Measurements from ENCODE around the gene GM2A. TPM values are rescaled to one million over a fixed set of nuclear protein-coding genes. Genes with fewer than 3 reads are reported as not detected.

GM2A gene
- polyA plus RNA-seq (ENCODE audit: insufficient read length in 3 of 3): 10 to 100 TPM; 27.2 to 29.3 (median 27.4) TPM
- long read RNA-seq, donor 1, transcript GM2A-201 (4 exons, 3,896 nt): major isoform, 5 of 5 reads
- long read RNA-seq, donor 1, partial matches to known transcripts: 0 of 5 reads
- long read RNA-seq, donor 1, other reads (novel, unspliced or antisense): 0 of 5 reads
- long read RNA-seq, donor 2, transcript GM2A-201 (4 exons, 3,896 nt): major isoform, 13 of 13 reads
- long read RNA-seq, donor 2, partial matches to known transcripts: 0 of 13 reads
- long read RNA-seq, donor 2, other reads (novel, unspliced or antisense): 0 of 13 reads
- long read RNA-seq, donor 3, transcript GM2A-201 (4 exons, 3,896 nt): major isoform, 7 of 16 reads
- long read RNA-seq, donor 3, partial matches to known transcripts: 9 of 16 reads
- long read RNA-seq, donor 3, other reads (novel, unspliced or antisense): 0 of 16 reads
- long read RNA-seq, donor 4, partial matches to known transcripts: 0 of 3 reads
- long read RNA-seq, donor 4, other reads (novel, unspliced or antisense): 0 of 3 reads
- long read RNA-seq, donor 5, transcript GM2A-201 (4 exons, 3,896 nt): major isoform, 6 of 7 reads
- long read RNA-seq, donor 5, partial matches to known transcripts: 0 of 7 reads
- long read RNA-seq, donor 5, other reads (novel, unspliced or antisense): 0 of 7 reads
- long read RNA-seq, donor 6, partial matches to known transcripts: 33 of 37 reads
- long read RNA-seq, donor 6, other reads (novel, unspliced or antisense): 0 of 37 reads
- long read RNA-seq, donor 7, transcript GM2A-201 (4 exons, 3,896 nt): major isoform, 13 of 25 reads
- long read RNA-seq, donor 7, partial matches to known transcripts: 10 of 25 reads
- long read RNA-seq, donor 7, other reads (novel, unspliced or antisense): 0 of 25 reads
- long read RNA-seq, donor 8, transcript GM2A-201 (4 exons, 3,896 nt): major isoform, 9 of 9 reads
- long read RNA-seq, donor 8, partial matches to known transcripts: 0 of 9 reads
- long read RNA-seq, donor 8, other reads (novel, unspliced or antisense): 0 of 9 reads
- long read RNA-seq, donor 9, transcript GM2A-201 (4 exons, 3,896 nt): major isoform, 13 of 19 reads
- long read RNA-seq, donor 9, partial matches to known transcripts: 6 of 19 reads
- long read RNA-seq, donor 9, other reads (novel, unspliced or antisense): 0 of 19 reads
- long read RNA-seq, donor 10, transcript GM2A-201 (4 exons, 3,896 nt): major isoform, 12 of 54 reads
- long read RNA-seq, donor 10, partial matches to known transcripts: 42 of 54 reads
- long read RNA-seq, donor 10, other reads (novel, unspliced or antisense): 0 of 54 reads
- long read RNA-seq, donor 11, transcript GM2A-201 (4 exons, 3,896 nt): major isoform, 9 of 9 reads
- long read RNA-seq, donor 11, partial matches to known transcripts: 0 of 9 reads
- long read RNA-seq, donor 11, other reads (novel, unspliced or antisense): 0 of 9 reads
- long read RNA-seq, donor 12, transcript GM2A-201 (4 exons, 3,896 nt): major isoform, 12 of 12 reads
- long read RNA-seq, donor 12, partial matches to known transcripts: 0 of 12 reads
- long read RNA-seq, donor 12, other reads (novel, unspliced or antisense): 0 of 12 reads
- long read RNA-seq, donor 13, partial matches to known transcripts: 5 of 9 reads
- long read RNA-seq, donor 13, other reads (novel, unspliced or antisense): 0 of 9 reads
- long read RNA-seq, donor 14, transcript GM2A-201 (4 exons, 3,896 nt): major isoform, 15 of 20 reads
- long read RNA-seq, donor 14, partial matches to known transcripts: 5 of 20 reads
- long read RNA-seq, donor 14, other reads (novel, unspliced or antisense): 0 of 20 reads
- long read RNA-seq, donor 15, transcript GM2A-201 (4 exons, 3,896 nt): major isoform, 7 of 7 reads
- long read RNA-seq, donor 15, partial matches to known transcripts: 0 of 7 reads
- long read RNA-seq, donor 15, other reads (novel, unspliced or antisense): 0 of 7 reads
- long read RNA-seq, donor 16, transcript GM2A-201 (4 exons, 3,896 nt): major isoform, 7 of 27 reads
- long read RNA-seq, donor 16, partial matches to known transcripts: 20 of 27 reads
- long read RNA-seq, donor 16, other reads (novel, unspliced or antisense): 0 of 27 reads

DNA sequence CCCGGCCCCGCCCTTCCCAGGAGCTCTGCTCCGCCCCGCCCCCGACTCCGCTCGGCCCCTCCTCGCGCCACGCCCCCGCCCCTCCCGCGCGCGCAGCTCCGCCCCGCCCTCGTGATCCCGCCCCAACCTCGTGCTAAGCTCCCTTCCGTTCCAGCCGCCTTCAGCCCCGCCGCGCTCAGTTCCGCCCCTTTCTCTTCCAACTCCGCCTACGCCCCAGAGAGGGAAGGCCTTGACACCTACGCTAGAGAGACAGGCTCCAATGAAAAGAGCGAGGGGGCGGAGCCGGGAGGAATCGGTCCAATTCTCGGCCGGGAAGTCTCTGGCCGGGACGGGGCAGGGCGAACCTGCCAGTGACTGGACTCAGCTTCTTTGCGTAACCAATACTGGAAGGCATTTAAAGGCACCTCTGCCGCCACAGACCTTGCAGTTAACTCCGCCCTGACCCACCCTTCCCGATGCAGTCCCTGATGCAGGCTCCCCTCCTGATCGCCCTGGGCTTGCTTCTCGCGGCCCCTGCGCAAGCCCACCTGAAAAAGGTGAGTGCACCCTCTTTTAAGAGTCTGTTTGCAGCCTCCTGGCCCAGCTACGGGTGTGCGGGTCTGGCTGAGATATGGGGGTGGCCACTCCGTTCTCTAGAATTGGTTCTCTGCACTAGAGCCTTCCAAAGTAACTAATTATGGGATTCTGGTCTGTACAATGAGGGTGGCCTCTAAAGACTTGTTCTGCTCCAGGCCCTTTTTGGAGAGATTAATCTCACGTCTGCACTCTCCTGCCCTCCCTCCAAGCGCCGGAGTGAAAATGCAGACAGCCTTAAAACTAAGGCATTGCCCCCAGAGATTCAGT is at the start of gene GM2A:
GM2A (plus strand) TSS at position 424 of the 843 bp plus-strand sequence; CDS start at position 456, 32 bp downstream.
- peak; percentile 99 for DNase-seq

DNA sequence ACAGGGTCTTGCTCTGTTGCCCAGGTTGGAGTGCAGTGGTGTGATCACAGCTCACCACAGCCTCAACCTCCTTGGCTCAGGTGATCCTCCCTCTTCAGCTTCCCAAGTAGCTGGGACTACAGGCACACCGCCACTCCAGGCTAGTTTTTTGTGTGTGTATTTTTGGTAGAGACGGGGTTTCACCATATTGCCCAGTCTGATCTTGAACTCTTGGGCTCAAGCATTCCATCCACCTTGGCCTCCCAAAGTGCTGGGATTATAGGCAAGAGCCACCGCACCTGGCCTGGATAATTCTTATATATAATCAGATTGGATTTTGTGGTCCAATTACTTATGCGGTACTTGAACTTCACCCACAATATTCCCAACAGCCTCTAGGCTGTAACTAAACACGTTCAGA is 48.9 kb upstream of the GM2A start:
- DNase-seq: no peak

DNA sequence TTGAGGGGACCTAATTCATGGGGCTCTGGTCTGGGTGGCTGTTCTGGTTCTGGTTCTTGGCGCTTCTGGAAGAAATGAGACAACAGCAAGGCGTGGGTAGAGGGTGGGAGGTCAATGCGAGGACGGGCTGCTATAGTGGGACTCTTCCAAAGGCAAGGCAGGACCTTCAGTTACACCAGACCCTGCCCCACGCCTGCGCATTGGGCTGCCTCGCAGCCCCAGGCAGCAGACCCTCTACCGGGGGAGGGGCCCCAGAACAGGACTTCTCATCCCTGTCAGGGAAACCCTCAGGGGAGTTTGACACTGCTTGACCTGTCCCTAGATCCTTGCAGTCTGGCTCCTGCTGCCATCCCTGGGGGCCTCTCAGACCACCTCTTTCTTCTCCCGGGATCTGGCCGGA is 47.6 kb upstream of the GM2A start:
- no peak for DNase-seq

- DNase-seq: no peak
Measured at GRCh38 chr5:151208481-151208914, 44.5 kb upstream of the GM2A start.

- DNase-seq: no peak
Measured at GRCh38 chr5:151212406-151212798, 40.6 kb upstream of the GM2A start.

- DNase-seq: no peak
Measured at GRCh38 chr5:151213803-151214613, 39.0 kb upstream of the GM2A start.

DNA sequence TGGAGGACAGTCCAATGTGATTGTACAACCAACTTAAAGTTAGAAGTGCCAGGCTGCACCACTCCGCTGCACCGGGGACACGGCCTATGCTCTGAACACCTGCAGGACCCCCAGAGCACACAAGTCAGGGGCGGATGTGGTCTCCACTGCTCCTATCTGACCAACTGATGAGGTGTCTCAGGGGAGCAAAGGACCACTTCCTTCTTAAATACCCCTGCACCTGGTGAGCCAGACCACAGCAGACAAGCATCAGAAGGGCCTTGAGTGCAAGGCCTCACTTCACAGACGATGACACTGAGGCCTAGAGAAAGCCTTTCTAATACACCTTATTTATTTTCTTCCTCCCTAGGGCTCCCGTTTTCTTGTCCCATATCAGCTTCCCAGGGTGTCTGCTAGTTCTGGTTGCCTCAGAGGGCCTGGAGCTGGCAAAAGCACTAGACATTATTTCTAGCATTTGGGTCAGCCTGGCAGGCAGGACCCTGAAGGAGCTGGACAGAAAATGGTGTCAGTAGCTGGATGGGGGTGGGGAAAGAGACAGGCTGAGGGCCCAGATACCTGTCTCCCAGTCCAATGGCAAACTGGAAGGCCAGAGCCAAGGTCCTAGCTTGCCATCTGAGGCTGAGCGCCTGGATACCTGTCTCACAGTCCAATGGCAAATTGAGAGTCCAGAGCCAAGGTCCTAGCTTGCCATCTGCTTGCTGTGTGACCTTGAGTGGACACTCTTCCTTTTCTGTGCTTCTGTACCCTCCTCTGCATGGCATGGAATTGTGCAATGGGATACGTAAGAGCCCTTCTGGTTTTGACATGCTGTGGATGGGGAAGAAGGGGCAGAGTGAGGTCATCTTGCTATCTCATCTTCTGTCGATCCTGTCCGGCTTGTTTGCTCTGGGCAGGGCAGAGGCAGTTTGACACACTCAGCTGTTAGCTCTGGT is 38.1 kb upstream of the GM2A start:
- DNase-seq: no peak

DNA sequence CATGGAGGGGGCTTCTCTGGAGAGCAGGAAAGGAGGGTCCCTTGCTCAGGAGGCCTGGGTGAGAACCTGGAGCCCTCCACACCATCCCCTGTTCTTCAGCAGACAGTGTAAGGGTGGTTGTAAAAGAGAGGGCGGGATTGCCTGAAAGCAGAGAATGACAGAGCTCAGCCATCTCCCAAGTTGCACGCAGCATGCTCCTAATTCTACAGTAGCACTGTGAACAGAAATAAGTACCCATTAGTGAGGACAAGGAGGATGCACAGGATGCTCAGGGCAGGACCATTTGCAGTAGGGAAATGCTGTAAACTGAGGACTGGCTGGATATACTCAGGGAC is 37.5 kb upstream of the GM2A start:
- DNase-seq: no peak

- DNase-seq: no peak
Measured at GRCh38 chr5:151216781-151217180, 36.2 kb upstream of the GM2A start.

DNA sequence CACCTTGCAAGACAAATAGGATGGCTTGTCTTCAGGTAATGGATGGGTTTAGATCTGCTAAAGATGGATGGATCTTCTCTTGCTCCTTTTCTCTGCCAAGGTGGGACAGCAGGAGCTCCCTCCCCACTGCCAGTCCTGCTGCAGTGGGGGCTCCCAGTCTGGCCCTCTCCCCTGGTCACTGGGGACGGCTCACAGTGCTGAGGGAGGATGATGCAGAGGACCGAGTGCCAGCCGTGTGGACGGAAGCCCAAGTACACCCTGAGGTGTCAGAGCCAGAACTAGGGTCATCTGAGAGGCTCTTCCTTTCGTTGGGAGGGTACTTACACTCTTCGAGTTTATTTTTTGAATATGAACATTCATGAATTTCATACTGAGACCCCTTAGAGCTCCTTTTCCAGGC is 34.8 kb upstream of the GM2A start:
- DNase-seq: no peak

GRCh38 chr5:151219138-151219537 is 33.8 kb upstream of the GM2A start:
- no peak for DNase-seq

DNA sequence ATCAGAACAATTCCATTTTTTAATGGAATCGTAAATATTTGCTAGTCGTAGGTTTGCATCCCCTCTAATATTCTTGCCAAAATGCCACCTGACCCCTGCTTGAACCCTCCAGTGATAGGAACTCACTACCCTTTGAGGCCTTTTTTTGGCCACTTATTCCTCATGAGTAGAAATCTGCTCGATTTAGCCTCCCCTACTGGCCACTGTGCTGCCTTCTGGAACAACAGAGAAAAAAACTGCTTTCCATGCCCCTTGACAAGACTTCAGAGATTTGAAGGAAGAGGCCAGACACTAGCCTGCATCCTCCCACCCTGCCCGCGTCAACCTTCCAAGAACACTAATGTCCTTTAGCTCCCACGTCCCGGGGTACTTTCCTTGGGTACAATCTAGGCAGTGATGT is 33.2 kb upstream of the GM2A start:
- DNase-seq: no peak

DNA sequence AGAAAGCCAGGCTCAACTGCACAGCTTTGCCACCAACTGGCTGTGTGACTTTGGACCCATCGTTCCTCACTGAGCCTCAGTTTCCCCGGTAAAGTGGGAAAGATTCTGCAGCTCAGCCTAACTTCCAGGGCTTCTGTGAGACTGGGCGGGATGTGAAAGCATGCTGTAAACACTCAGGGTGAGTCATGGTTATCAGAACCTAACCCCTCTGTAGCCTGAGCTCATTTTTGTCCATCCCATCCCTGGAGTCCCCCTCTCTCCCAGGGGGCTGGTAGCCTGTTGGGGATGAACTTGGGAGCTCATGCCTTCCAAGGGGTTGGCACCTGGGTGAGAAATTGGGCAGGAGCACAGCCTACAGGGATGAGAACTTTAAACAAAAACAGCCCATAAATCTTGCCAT is 31.4 kb upstream of the GM2A start:
- DNase-seq: no peak

GRCh38 chr5:151222054-151222789 is 30.8 kb upstream of the GM2A start:
- no peak for DNase-seq

DNA sequence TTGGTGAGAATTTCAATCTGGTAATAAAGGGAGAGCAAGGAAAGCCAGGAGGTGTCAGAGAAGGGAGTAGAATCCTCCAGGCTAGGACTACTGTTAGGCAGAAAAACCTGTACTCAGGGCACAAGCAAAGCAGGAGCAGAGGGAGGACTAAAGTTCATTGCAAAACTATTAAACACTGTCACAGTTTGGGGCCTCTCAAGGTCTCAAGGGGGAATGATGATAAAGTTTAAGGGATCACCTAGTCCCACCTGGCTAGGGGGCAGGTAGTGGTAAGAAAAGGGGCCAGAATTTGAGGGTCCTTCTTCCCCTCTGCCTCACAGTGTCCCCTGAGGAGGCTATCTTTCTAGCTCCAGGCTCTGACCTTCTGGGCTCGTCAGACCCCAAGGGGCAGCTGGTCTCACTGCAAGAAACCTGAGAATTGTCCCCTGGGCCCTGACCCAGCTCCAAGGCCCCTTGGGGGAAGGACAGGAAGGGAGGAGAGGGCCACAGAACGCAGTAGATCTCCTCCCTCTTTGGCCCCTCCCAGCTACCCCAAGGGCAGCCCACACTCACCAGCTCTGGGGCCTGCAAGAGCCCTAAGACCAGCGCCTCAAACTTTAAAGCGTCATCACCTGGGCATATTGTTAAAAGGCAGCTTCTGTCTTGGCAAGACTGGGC is 30.1 kb upstream of the GM2A start:
- DNase-seq: no peak
